GM12865 (cell line): ENCODE measurements around the gene SLC26A5.

Source experiments
- DNase-seq: peaks from one replicate; pipeline ENCODE4 v3.0.0; 2010; ENCODE audit warnings: low read depth
- H3K4me3 ChIP-seq: 2 replicates; pipeline ENCODE4 v1.5.1; 2011; ENCODE audit warnings: mild to moderate bottlenecking, low read depth, low read length, control low read depth
- CTCF ChIP-seq: IDR thresholded peaks from 2 replicates; pipeline ENCODE4 v1.5.1; 2011; ENCODE audit warnings: low read length, control low read depth, low read depth, inconsistent platforms; ENCODE audit not compliant: insufficient read depth; ENCODE audit errors: missing control alignments

SLC26A5 gene

GRCh38 chr7:103346396-103346795 lies 99.6 kb downstream of the SLC26A5 start:
- no peak for DNase-seq
- no peak overlapping the region for H3K4me3 ChIP-seq
- TF ChIP-seq CTCF = no peak

DNA sequence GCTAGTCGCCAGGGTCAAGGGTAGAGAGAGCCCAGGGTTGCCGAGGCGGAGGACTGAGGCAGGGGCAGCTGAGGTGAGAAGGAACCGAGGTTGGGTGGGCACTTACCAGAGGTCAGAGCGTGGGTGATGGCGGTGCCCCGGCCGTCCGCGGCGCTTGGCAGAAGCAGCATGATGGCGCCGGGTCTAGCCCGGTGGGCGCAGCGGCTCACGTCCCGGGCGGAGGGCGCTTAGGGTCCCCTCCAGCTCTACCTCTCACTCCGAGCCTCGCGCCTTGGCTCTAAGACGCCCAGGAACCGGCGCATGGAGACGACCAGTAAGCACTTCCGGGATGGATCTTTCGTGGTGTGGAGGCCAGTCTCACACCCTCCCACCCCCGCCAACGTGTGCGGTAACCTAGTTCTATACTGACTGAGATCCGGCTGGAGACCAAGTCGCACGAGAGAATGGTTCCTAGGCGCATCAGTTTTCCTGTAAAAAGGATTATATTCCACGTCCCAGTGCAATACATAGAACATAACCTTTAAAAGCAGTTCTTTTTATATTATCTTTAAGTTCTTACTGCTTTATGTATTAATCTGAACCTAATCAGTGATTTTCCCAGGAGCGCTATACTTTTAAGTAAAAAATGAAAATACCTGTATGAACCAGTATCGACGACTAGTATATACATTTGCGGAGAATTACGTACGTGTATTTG lies 101.4 kb downstream of the SLC26A5 start, which contains the start of gene DNAJC2:
Gene DNAJC2 (minus strand): TSS at position 315 of the 697 bp plus-strand sequence. CDS start 145 bp downstream, at position 170.
- no peak for TF ChIP-seq CTCF
- H3K4me3 ChIP-seq = peak within 1 kb of the TSS; percentile 65
- peak; percentile 96 for DNase-seq

DNA sequence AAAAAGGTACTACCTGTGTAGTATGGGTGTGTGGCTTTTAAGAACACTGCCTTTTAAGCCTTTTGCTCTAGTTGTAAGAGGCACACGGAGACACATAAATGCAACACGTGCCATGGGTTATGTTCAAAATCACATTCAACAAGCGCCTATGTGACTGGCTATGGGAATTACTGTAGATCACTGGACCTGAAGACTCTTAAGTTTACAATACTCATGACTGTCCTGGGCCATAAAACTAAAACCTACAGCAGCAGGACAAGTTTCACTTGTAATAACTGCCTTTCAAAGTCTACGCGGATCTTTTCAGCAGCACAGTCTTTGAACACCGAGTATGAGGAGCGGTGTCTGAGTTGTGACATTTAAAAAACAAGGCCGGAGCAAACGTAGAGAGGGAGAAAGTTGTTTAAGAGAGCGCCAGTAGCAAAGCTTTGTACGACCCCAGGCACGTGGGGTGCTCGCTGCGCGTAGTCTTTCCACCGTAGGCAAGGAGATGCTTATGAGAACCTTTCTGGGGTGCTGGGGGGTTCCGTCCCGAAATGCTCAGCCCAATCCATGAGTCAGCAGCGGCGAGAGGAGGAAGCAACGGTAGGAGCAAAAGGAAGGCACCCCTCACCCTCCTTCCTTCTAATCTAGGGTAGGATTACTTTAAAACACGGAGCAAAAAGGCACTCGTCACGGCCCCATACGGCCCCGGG lies 102.1 kb downstream of the SLC26A5 start:
- peak; percentile 43 for DNase-seq

GRCh38 chr7:103343332-103343731 lies 102.7 kb downstream of the SLC26A5 start:
- DNase-seq = peak; percentile 13
- peak overlapping the region; percentile 65 for H3K4me3 ChIP-seq
- TF ChIP-seq CTCF = no peak

More for the DNA sequence above, 102.1 kb downstream of the SLC26A5 start:
- peak overlapping the region; percentile 65 for H3K4me3 ChIP-seq
- no peak for TF ChIP-seq CTCF

DNA sequence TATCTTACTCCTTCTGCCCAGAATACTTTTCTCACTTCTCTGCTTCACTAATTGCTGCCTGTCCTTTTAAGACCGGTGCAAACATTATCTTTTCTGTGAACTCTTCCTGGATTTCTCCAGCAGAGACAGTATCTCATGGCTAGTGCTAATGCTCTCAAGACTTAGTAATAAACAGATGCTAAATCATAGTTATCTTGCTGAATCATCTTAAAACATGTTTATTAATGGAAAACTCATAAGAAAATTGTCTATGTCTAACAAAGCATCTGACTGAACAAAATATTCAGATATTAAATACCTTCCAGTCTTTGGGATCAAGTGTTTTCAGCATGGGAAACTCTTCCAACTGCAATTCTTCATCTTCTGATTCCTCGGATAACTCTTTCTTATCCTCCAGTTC lies 104.5 kb downstream of the SLC26A5 start:
- DNase-seq = no peak
- no peak overlapping the region for H3K4me3 ChIP-seq
- no peak for TF ChIP-seq CTCF

GRCh38 chr7:103338864-103339263 lies 107.1 kb downstream of the SLC26A5 start:
- TF ChIP-seq CTCF = no peak
- no peak overlapping the region for H3K4me3 ChIP-seq
- DNase-seq = no peak
